ENCODE data around the gene HOXC13. TPM values are rescaled to one million over a fixed set of nuclear protein-coding genes. Genes with fewer than 3 reads are reported as not detected.
A peak's percentile ranks its signal among the peaks of the same experiment; 100 is the strongest.

The HOXC13 gene
- polyA plus RNA-seq, 1 donor (not counting 4 experiments of a cell fraction or from before 2014, with no cell fraction given): 4.8 TPM

DNA sequence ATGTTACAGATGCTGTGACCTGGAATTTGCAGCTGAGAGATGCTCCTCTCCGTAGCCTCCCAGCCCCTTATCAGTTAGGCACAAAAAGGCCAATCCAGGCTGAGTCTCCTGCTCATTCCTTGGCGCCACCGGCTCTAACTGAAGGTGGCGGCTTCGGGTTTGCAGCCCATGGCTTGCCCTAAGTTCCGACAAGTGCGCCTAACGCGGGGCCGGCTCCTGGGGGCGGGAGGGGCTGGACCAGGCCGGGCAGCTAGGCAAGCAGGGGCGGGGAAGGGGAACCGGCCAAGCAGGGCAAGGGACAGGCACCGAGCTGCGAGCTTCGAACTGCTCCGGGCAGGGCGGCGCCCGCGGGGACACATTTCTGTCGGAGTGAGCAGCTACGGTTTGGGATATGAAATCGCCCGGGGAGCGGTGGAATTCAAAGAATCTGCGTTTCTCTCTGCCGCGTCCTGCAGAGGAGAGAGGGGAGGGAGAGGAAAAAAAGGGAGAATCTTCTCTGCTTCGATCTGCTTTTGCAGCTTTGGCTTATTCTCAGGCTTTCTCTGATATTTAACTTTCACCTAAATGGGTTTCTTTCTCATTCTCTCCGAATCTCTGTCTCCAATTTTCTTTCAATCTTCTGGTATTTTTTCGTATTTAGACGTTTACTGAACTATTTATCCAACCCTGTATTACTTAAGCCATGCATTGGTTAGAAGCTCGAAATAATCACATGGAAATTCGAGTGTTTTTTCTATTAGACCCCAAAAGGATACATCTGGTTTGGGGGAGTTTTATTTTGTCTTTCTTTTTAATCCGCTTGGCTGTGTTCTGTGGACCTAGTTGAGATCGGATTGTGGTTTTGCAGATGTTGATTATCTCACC, 14.5 kb downstream of the HOXC13 start:
- Histone ChIP-seq H4K20me1 (ENCODE audit: control insufficient read depth, extremely low read depth, insufficient read depth, low read length) (no peaks in the 10 kb centered on the region), H3K4me3 (ENCODE audit: control insufficient read depth in 2 of 3, extremely low read depth in 1 of 3, insufficient read depth in 2 of 3, low read depth in 1 of 3, low read length in 3 of 3) (peak overlapping the region in 1 of 3 experiments; percentile 43), H3K9ac (ENCODE audit: control insufficient read depth, extremely low read depth, insufficient read depth, low read length) (no peak overlapping the region), H3K36me3 (ENCODE audit: control insufficient read depth in 2 of 2, extremely low read depth in 1 of 2, insufficient read depth in 2 of 2, low read length in 2 of 2) (no peaks in the 10 kb centered on the region), H3K4me2 (ENCODE audit: control insufficient read depth, extremely low read depth, insufficient read depth, low read depth, low read length) (peak overlapping the region; percentile 70), H3K9me3 (ENCODE audit: control insufficient read depth, low read depth, low read length) (no peaks in the 10 kb centered on the region), H3K27ac (ENCODE audit: control insufficient read depth, insufficient read depth, low read length) (no peak overlapping the region), H3K9me1 (ENCODE audit: control insufficient read depth, extremely low read depth, insufficient read depth, low read length) (no peaks in the 10 kb centered on the region), H3K4me1 (ENCODE audit: control insufficient read depth, extremely low read depth, insufficient read depth, low read length) (peaks cover 43% of the 10 kb centered on the region), H2AFZ (ENCODE audit: control insufficient read depth, low read length) (no peak overlapping the region), H3K27me3 (ENCODE audit: control insufficient read depth, extremely low read depth, insufficient read depth, low read length) (peaks cover 83% of the 10 kb centered on the region), H3K79me2 (ENCODE audit: control insufficient read depth, insufficient read depth, low read length) (no peaks in the 10 kb centered on the region)
- dilution Hi-C loops (cut with MboI; ENCODE audit: extremely low pct_ligation_motif_present, low sequenced_read_pairs): no loop called here
- DNase-seq (ENCODE audit: low read depth, low spot score): no peak
- no peak for FAIRE-seq
- no peak for TF ChIP-seq CTCF (optimal IDR thresholded peaks at IDR 0.05 in 1 of 3, IDR thresholded peaks at IDR 0.05 in 1 of 3, conservative IDR thresholded peaks at IDR 0.05 in 1 of 3; ENCODE audit: extremely low read depth in 1 of 3, insufficient read depth in 2 of 3, low read length in 3 of 3)
- TF ChIP-seq EZH2 (IDR thresholded peaks at IDR 0.05; ENCODE audit: low read length): no peak

DNA sequence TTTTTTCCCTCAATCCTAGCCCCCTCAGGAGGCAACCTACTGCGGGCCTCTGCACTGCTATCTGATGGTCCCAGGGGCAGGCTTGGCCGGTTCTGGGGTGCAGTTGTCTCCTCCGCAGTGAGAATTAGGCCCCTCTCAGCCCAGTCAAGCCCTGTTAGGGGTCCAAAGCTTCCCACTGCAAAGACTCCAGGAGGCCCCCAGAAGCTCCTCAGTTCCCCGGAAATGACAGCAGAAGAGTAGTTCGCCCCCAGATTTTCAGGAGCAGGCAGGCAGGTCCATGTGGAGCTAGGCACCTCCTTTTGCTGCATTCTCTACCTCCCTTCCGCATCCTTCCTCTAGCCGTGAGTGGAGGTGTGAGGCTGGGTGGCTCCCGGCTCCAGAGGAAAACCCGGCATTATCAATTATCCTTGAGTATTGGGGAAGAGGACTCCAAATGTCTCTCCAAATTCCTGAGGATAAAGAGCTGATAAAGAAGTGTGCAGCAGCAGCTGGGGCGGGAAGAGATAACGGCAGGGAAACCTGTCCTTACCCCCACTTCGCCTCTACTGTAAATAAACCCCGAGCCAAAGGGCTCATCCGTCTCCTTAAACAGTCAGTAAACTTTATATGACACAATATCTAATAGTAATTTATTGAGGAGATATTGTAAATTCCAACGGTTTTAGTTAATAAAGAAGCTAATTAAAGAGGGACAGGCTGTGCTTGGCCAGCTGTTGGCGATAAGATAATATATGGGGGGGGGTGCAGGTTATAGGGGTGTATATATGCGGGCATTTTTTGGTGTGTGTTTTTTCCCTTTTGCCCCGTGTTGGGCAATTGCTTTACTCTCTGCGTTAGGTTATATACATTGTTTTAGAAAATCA, 15.4 kb downstream of the HOXC13 start:
- Histone ChIP-seq H3K4me1 (ENCODE audit: control insufficient read depth, extremely low read depth, insufficient read depth, low read length) (peaks cover 43% of the 10 kb centered on the region), H3K27me3 (ENCODE audit: control insufficient read depth, extremely low read depth, insufficient read depth, low read length) (peaks cover 89% of the 10 kb centered on the region), H3K79me2 (ENCODE audit: control insufficient read depth, insufficient read depth, low read length) (no peaks in the 10 kb centered on the region), H3K36me3 (ENCODE audit: control insufficient read depth in 2 of 2, extremely low read depth in 1 of 2, insufficient read depth in 2 of 2, low read length in 2 of 2) (no peaks in the 10 kb centered on the region), H3K4me2 (ENCODE audit: control insufficient read depth, extremely low read depth, insufficient read depth, low read depth, low read length) (no peak overlapping the region), H3K27ac (ENCODE audit: control insufficient read depth, insufficient read depth, low read length) (no peak overlapping the region), H3K9ac (ENCODE audit: control insufficient read depth, extremely low read depth, insufficient read depth, low read length) (no peak overlapping the region), H4K20me1 (ENCODE audit: control insufficient read depth, extremely low read depth, insufficient read depth, low read length) (no peaks in the 10 kb centered on the region), H3K4me3 (ENCODE audit: control insufficient read depth in 2 of 3, extremely low read depth in 1 of 3, insufficient read depth in 2 of 3, low read depth in 1 of 3, low read length in 3 of 3) (peak overlapping the region in 1 of 3 experiments; percentile 60), H3K9me3 (ENCODE audit: control insufficient read depth, low read depth, low read length) (no peaks in the 10 kb centered on the region), H3K9me1 (ENCODE audit: control insufficient read depth, extremely low read depth, insufficient read depth, low read length) (no peaks in the 10 kb centered on the region), H2AFZ (ENCODE audit: control insufficient read depth, low read length) (no peak overlapping the region)
- TF ChIP-seq EZH2 (IDR thresholded peaks at IDR 0.05; ENCODE audit: low read length) (no peak), CTCF (optimal IDR thresholded peaks at IDR 0.05 in 1 of 3, IDR thresholded peaks at IDR 0.05 in 1 of 3, conservative IDR thresholded peaks at IDR 0.05 in 1 of 3; ENCODE audit: extremely low read depth in 1 of 3, insufficient read depth in 2 of 3, low read length in 3 of 3) (no peak)
- FAIRE-seq (no peak), DNase-seq (ENCODE audit: low read depth, low spot score) (no peak)
- dilution Hi-C loops (cut with MboI; ENCODE audit: extremely low pct_ligation_motif_present, low sequenced_read_pairs): no loop called here

All from keratinocyte (primary cell).